ES-I3 (cell line): ENCODE measurements around the gene IP6K3.

Experiments used
- H3K36me3 ChIP-seq: 2 replicates; pipeline ENCODE4 v1.6.1; 2013; ENCODE audit warnings: mild to moderate bottlenecking, low read length, control low read depth, moderate library complexity; ENCODE audit not compliant: insufficient read depth
- H3K4me1 ChIP-seq: 2 replicates; pipeline ENCODE4 v1.6.1; 2013; ENCODE audit warnings: mild to moderate bottlenecking, control low read depth, low read length; ENCODE audit not compliant: insufficient read depth
- H3K9ac ChIP-seq: 2 replicates; pipeline ENCODE4 v1.6.1; 2013; ENCODE audit warnings: low read depth, mild to moderate bottlenecking, low read length, moderate library complexity
- H3K9me3 ChIP-seq: 2 replicates; pipeline ENCODE4 v1.6.1; 2013; ENCODE audit warnings: mild to moderate bottlenecking, low read length, moderate library complexity; ENCODE audit not compliant: control insufficient read depth, insufficient read depth

Gene IP6K3

GRCh38 chr6:33677689-33678088 is 69.0 kb downstream of the IP6K3 start:
- H3K4me1 ChIP-seq: no peaks in the 10 kb centered on the region

GRCh38 chr6:33677143-33677660 is 69.5 kb downstream of the IP6K3 start:
- H3K4me1 ChIP-seq: no peaks in the 10 kb centered on the region
- H3K9ac ChIP-seq: no peak overlapping the region
- peaks cover 14% of the 10 kb centered on the region for H3K36me3 ChIP-seq

More at GRCh38 chr6:33677689-33678088, 69.0 kb downstream of the IP6K3 start:
- no peak overlapping the region for H3K9ac ChIP-seq
- no peaks in the 10 kb centered on the region for H3K9me3 ChIP-seq
- peaks cover 14% of the 10 kb centered on the region for H3K36me3 ChIP-seq

GRCh38 chr6:33676416-33677142 is 70.1 kb downstream of the IP6K3 start:
- H3K9ac ChIP-seq: no peak overlapping the region
- no peaks in the 10 kb centered on the region for H3K9me3 ChIP-seq
- H3K4me1 ChIP-seq: no peaks in the 10 kb centered on the region
- H3K36me3 ChIP-seq: peaks cover 14% of the 10 kb centered on the region

More at GRCh38 chr6:33677143-33677660, 69.5 kb downstream of the IP6K3 start:
- no peaks in the 10 kb centered on the region for H3K9me3 ChIP-seq

- peaks cover 12% of the 10 kb centered on the region for H3K36me3 ChIP-seq
- H3K9me3 ChIP-seq: no peaks in the 10 kb centered on the region
- H3K4me1 ChIP-seq: no peaks in the 10 kb centered on the region
- H3K9ac ChIP-seq: no peak overlapping the region
Measured at GRCh38 chr6:33675968-33676367, 70.7 kb downstream of the IP6K3 start.

DNA sequence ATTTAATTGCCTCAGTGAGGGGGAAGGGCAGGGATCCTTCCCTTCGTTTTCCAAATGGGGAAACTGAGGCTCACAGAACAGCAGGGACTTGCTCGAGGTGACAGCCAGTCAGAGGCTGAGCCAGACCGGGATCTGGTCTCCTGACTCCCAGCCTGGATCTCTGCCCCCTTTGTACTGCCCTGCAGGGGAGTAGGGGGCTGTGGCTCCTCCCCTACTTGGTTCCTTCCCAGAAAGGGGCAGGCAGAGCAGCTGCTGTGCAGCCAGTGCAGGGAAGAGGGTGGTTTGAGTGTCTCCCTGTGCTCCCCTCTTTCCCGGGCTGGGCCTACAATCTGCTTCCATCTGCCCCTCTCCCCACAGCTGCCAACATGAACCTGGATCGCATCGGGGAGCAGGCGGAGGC is 72.9 kb downstream of the IP6K3 start:
- Histone ChIP-seq H3K9ac (no peak overlapping the region), H3K36me3 (peaks cover 7% of the 10 kb centered on the region)

GRCh38 chr6:33672808-33673207 is 73.9 kb downstream of the IP6K3 start:
- Histone ChIP-seq H3K36me3 (peaks cover 4% of the 10 kb centered on the region), H3K9ac (no peak overlapping the region), H3K4me1 (no peaks in the 10 kb centered on the region)

More for the DNA sequence above, 72.9 kb downstream of the IP6K3 start:
- H3K4me1 ChIP-seq: no peaks in the 10 kb centered on the region
- no peaks in the 10 kb centered on the region for H3K9me3 ChIP-seq

GRCh38 chr6:33671744-33672072 is 75.0 kb downstream of the IP6K3 start:
- Histone ChIP-seq H3K9me3 (no peaks in the 10 kb centered on the region), H3K9ac (no peak overlapping the region), H3K36me3 (peaks cover 3% of the 10 kb centered on the region; the same call in 1 of the 2 replicates), H3K4me1 (no peaks in the 10 kb centered on the region)

More at GRCh38 chr6:33672808-33673207, 73.9 kb downstream of the IP6K3 start:
- H3K9me3 ChIP-seq: no peaks in the 10 kb centered on the region
